ENCODE data around the gene FOXO6. TPM values are rescaled to one million over a fixed set of nuclear protein-coding genes. Genes with fewer than 3 reads are reported as not detected.

The FOXO6 gene
- total RNA-seq, 6 experiments from 2014 or later = 0.12 to 0.55 (median 0.54) TPM; not detected in 3

- H3K27me3 ChIP-seq = no peaks in the 10 kb centered on the region
- no peaks in the 10 kb centered on the region for H3K36me3 ChIP-seq
- ATAC-seq = no peak
- peaks cover 0 to 8% (median 0%) of the 10 kb centered on the region in 4 donors for H3K4me1 ChIP-seq
- intact Hi-C loops (cut with DNase I) = no loop called here
- H3K9me3 ChIP-seq = no peaks in the 10 kb centered on the region
- no peak for TF ChIP-seq POLR2A (IDR thresholded peaks at IDR 0.05)
- TF ChIP-seq, protein P1, sequence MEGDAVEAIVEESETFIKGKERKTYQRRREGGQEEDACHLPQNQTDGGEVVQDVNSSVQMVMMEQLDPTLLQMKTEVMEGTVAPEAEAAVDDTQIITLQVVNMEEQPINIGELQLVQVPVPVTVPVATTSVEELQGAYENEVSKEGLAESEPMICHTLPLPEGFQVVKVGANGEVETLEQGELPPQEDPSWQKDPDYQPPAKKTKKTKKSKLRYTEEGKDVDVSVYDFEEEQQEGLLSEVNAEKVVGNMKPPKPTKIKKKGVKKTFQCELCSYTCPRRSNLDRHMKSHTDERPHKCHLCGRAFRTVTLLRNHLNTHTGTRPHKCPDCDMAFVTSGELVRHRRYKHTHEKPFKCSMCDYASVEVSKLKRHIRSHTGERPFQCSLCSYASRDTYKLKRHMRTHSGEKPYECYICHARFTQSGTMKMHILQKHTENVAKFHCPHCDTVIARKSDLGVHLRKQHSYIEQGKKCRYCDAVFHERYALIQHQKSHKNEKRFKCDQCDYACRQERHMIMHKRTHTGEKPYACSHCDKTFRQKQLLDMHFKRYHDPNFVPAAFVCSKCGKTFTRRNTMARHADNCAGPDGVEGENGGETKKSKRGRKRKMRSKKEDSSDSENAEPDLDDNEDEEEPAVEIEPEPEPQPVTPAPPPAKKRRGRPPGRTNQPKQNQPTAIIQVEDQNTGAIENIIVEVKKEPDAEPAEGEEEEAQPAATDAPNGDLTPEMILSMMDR (IDR thresholded peaks at IDR 0.05) = no peak
- no peak overlapping the region for H3K27ac ChIP-seq
- 100% methylated on average over 2 of the region's 2 CpGs for WGBS (ENCODE audit: insufficient coverage, low coverage, low lambda C conversion rate, missing lambda C conversion rate)
- DNase-seq = peak in 1 of 3 donors; percentile 20
- H3K4me3 ChIP-seq = no peak overlapping the region
Observed at GRCh38 chr1:41347276-41347675, 14.0 kb upstream of the FOXO6 start.

- Histone ChIP-seq H3K4me3 (no peak overlapping the region), H3K27ac (no peak overlapping the region), H3K9me3 (no peaks in the 10 kb centered on the region), H3K4me1 (peaks cover 0 to 8% (median 0%) of the 10 kb centered on the region in 4 donors), H3K36me3 (no peaks in the 10 kb centered on the region), H3K27me3 (no peaks in the 10 kb centered on the region)
- 67% methylated on average over 4 of the region's 4 CpGs for WGBS (ENCODE audit: insufficient coverage, low coverage, low lambda C conversion rate, missing lambda C conversion rate)
- DNase-seq = peak in 1 of 3 donors; percentile 4
- intact Hi-C loops (cut with DNase I) = no loop called here
- no peak for ATAC-seq
- TF ChIP-seq, protein P1 (IDR thresholded peaks at IDR 0.05) = no peak
- no peak for TF ChIP-seq POLR2A (IDR thresholded peaks at IDR 0.05)
Observed at GRCh38 chr1:41348394-41348793, 12.8 kb upstream of the FOXO6 start.

DNA sequence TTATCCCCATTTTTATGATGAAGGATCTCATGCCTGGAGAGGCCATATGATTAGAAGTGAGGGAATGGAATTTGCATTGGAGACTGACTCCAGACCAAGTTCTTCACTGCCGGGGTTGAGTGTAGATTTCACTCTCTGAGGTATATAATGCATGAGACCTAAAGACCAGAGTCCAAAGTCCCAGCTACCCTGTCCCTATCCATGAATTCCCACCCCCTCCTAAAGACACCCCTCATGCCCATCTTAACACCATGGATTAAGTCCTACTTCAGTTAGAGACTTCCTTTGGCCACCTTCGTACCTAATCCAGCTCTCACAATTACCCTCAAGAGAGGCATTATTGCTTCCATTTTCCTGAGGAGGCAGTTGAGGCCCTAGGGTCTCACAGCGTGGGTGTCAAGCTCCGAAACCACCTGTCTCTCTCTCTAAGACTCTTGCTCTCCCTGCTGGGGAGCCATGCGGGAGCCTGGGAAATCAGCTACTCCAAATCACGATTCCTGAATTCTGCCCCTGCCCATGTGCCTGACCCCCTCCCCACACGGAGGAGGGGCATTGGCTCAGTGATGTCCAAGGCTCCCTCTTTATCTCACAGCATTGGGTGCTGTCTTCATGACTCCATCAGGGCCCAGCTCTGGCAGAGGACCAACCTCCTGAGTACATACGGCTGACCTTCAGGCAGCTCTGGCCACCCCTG lies 11.7 kb upstream of the FOXO6 start:
- Histone ChIP-seq H3K4me1 (peaks cover 0 to 8% (median 0%) of the 10 kb centered on the region in 4 donors), H3K9me3 (no peaks in the 10 kb centered on the region), H3K4me3 (no peak overlapping the region), H3K27ac (no peak overlapping the region), H3K27me3 (no peaks in the 10 kb centered on the region), H3K36me3 (no peaks in the 10 kb centered on the region)
- TF ChIP-seq POLR2A (IDR thresholded peaks at IDR 0.05) = no peak
- TF ChIP-seq, protein P1 (IDR thresholded peaks at IDR 0.05) = no peak
- ATAC-seq = peak in 2 of 4 donors; percentile 18 to 24
- intact Hi-C loops (cut with DNase I) = no loop called here
- no peak for DNase-seq
- WGBS (ENCODE audit: insufficient coverage, low coverage, low lambda C conversion rate, missing lambda C conversion rate) = 86% methylated on average over 2 of the region's 8 CpGs

DNA sequence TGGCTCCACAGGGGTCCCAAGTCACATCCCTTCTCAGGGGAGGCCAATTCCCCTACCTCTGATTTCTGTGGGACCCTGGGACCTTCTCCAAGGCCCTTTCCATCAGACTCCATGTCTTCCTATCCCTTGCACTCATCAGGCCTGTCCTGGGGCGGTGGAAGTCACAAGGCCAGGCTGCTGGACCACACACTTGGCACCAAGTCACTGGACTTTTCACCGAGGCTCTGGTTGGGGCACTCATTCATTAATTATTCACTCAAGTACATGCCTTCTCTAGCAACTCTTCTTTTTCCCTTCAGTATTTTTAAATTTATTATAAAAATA lies 11.2 kb upstream of the FOXO6 start:
- TF ChIP-seq POLR2A (IDR thresholded peaks at IDR 0.05) = no peak
- TF ChIP-seq, protein P1 (IDR thresholded peaks at IDR 0.05) = no peak
- intact Hi-C loops (cut with DNase I) = no loop called here
- H3K27ac ChIP-seq = no peak overlapping the region
- peaks cover 0 to 8% (median 0%) of the 10 kb centered on the region in 4 donors for H3K4me1 ChIP-seq
- H3K9me3 ChIP-seq = no peaks in the 10 kb centered on the region
- WGBS (ENCODE audit: insufficient coverage, low coverage, low lambda C conversion rate, missing lambda C conversion rate) = 21% methylated on average over 2 of the region's 2 CpGs
- DNase-seq = peak in 1 of 3 donors; percentile 64
- no peaks in the 10 kb centered on the region for H3K27me3 ChIP-seq
- H3K4me3 ChIP-seq = no peak overlapping the region
- no peaks in the 10 kb centered on the region for H3K36me3 ChIP-seq
- ATAC-seq = peak in 3 of 4 donors; percentile 49 to 93 (median 74)

Data from right lobe of liver (tissue), 6 donors.